ENCODE results near the gene ANKRD24.

DNA sequence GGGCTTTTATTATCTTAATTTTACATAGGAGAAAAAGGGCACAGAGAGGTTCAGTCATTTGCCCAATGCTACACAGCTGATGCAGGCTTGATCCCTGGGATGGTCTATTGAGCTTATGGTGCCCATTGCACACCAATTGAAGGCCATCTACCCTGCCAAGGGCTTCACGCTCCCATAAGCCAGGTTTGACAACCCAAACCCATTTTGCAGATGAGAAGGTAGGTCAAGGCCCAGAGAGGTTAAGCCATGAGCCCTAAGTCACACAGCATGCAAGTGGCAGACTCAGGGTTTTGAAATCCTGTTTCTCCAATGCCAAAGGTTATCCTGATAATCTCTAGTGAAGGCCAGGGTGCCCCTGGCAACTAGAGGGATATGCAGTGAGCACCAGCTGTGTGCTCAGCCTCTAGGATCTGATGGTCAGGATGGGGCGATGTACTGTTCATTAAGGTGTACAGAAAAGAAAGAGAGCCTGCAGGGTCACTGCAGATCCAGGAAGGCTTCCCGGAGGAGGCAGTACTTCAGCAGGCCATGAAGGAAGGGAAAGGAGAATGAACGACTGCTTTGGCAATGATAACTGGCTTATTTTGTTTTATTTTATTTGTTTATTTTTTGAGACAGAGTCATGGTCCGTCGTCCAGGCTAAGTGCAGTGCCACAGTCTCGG lies 20.9 kb upstream of the ANKRD24 start:
- TF ChIP-seq, protein P1, sequence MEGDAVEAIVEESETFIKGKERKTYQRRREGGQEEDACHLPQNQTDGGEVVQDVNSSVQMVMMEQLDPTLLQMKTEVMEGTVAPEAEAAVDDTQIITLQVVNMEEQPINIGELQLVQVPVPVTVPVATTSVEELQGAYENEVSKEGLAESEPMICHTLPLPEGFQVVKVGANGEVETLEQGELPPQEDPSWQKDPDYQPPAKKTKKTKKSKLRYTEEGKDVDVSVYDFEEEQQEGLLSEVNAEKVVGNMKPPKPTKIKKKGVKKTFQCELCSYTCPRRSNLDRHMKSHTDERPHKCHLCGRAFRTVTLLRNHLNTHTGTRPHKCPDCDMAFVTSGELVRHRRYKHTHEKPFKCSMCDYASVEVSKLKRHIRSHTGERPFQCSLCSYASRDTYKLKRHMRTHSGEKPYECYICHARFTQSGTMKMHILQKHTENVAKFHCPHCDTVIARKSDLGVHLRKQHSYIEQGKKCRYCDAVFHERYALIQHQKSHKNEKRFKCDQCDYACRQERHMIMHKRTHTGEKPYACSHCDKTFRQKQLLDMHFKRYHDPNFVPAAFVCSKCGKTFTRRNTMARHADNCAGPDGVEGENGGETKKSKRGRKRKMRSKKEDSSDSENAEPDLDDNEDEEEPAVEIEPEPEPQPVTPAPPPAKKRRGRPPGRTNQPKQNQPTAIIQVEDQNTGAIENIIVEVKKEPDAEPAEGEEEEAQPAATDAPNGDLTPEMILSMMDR (IDR thresholded peaks at IDR 0.05): no peak
- TF ChIP-seq POLR2A (IDR thresholded peaks at IDR 0.05): no peak

Data from testis (tissue), 2 donors.